RPMI8226 (cell line): ENCODE data around the gene GPR37L1.
A peak's percentile ranks its signal among the peaks of the same experiment; 100 is the strongest.
"Not testable (repeated sequence)": the region's sequence is repeated elsewhere in the genome, so short reads cannot be mapped to it uniquely, and the experiment has no call there.

ENCODE experiments used
- DNase-seq: peaks from one replicate; pipeline ENCODE4 v3.0.0-alpha.2; 2015

The GPR37L1 gene

DNA sequence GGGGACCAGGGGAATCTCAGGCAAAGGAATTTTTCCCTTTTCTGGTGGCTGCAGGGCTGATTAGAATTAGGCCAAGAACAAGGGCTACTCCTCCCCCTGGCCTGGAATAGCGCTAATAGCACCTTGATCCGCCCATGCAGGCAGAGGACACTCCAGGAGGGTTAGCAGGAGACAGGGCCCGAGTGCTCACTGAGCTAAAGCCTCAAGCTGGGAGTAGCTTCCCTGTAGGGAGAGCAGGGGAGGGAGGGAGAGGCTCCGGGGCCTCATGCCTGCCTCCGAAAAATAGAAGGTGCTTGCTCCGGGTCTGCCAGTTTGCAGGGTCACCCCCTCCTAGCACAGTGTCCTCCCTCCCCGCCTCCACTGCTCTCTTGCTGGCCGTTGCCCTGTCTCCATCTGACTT is 33.9 kb downstream of the GPR37L1 start:
- no peak for DNase-seq

DNA sequence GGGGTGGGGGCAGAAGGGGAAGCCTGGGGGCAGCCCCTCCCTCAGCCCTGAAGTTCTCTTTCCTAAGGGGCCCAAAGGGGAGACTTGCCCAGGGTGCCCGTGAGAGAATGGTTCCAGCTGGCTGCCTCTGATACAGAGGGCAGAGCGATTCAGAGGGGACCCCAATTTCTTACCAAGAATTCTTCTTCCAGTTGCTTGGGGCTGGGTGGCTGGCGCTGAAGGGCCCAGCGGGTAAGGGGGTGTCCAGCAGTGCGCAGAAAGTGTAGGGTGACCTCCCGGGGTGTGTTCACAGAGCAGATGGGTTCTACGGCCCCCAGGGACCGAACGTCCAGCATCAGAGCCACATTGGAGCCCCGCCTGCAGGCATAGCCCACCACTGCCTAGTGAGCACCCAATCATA is 35.2 kb downstream of the GPR37L1 start:
- DNase-seq = no peak

DNA sequence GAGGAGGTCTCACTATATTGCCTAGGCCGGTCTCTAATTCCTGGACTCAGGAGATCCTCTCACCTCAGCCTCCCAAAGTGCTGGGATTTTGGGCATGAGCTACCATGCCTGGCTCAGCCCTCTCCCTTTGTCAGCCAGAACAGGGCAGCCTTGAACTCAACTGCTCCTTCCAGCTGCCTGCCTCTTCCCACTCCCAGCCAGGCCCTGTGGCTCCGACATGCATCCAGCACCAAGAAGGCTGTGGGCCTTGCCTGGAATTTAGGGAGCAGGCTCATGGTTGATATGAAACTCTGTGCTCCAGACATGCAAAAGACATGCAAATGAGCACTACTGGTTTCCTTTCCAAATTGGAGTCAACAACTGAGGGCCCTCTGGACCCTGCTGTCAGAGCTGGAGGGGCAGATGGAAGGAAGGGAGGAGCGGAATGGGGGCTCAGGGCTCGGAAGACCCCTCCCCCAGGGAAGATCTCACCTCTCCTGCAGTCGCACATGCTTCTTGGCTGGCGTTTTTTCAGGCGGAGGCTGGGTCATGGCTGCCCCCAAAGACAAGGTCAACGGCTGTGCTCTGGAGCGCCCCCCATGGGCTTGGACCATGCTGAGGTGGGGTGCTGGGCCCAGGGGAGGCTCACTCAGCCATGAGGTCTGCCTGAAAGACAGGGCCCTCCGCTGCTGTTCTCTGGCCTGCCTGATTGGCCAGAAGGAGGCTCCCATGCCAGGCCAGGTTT is 36.3 kb downstream of the GPR37L1 start:
- DNase-seq = peak; percentile 78

- peak; percentile 81 for DNase-seq
Observed at GRCh38 chr1:202159534-202160371, 37.0 kb downstream of the GPR37L1 start.

DNA sequence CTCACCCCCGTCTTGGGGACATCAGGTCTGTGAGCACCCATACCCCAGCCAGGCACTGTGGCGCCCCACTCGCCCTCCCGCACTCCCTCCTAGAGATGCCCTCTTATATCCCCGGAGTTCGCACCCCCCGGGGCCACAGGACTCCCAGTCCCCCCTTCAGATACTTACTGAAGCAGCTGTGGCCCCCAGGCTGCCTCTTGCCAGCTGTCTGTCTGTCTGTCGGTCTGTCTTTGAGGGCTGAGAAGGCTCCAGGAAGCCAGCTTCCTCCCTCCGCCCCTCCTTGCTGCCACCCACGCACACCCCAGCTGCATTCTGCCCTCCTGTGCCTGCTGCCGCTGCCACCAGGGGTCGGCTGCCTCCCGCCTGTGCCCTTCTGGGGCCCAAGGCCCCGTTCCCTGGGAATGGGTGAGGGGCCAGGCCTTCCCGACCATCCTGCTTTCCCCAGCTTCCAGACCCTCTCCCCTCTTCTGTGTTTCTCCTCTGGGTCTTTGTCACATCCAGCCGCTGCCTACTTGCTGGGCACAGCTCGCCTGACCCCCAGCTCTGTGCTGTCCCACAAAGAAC is 37.7 kb downstream of the GPR37L1 start, which contains the start of gene PTPN7:
Gene PTPN7 (minus strand): TSS at position 226 of the 564 bp plus-strand sequence. CDS start 1,200 bp downstream, outside the sequence.
- DNase-seq = peak; percentile 90

- no peak for DNase-seq
Observed at GRCh38 chr1:202161151-202162046, 38.7 kb downstream of the GPR37L1 start.

DNA sequence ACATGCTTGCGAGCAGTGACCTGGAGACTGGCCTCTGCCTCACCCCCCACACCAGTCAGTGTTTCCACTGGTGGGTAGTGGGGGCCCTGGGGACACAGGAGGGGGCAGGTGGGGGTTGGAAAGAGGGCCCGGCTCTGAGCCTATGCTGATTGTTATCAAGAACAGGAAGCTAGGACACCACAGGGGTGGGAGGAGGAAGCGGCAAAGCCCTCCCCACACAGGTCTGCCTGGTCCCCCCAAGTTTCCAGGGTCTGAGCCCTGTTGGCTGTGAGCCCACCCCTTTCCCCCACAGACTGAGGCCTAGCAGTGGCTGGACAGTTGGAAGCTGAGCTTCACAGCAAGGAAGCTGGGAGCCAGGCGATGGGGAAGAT is 39.3 kb downstream of the GPR37L1 start:
- DNase-seq = no peak

GRCh38 chr1:202162418-202163280 is 39.9 kb downstream of the GPR37L1 start:
- DNase-seq = no peak

- no peak for DNase-seq
Observed at GRCh38 chr1:202163281-202164270, 40.9 kb downstream of the GPR37L1 start.

DNA sequence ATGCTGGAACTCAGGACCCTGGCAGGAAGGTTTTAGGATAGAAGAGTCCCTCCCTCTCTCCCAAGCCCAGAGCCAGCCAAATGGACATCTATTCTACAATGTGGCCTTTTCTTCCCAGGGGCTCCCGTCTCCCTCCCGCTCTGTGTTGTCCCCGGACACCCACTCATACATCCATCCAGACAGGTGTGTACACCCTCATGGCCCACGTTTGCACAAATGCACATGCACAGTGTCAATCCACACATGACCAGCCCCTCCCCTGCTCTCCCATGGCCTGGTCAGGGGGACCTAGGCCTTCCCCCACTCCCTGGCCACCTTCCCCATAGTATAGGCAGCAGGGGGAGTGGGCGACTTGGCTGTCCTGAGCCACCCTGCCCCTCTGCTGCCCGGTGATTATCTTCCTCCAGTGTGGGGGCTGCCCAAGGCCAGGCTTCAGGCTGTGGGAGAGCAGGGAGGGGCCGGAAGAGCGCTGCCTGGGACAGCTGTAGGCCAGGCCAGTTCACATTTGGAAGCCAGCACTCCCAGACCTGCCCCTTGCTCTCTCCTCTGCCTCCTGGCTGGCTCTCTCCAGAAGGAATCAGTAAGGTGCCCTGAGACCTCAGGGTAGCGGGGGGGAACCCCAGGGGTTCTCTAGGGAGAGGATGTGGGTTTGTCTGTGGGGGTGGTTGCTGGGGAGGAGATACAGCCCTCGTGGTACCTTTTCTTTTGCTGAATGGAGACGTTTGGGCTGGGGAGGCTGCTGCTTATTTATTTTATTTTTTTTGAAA is 41.7 kb downstream of the GPR37L1 start:
- DNase-seq = no peak

- no peak for DNase-seq
Observed at GRCh38 chr1:202165267-202165941, 42.7 kb downstream of the GPR37L1 start.

DNA sequence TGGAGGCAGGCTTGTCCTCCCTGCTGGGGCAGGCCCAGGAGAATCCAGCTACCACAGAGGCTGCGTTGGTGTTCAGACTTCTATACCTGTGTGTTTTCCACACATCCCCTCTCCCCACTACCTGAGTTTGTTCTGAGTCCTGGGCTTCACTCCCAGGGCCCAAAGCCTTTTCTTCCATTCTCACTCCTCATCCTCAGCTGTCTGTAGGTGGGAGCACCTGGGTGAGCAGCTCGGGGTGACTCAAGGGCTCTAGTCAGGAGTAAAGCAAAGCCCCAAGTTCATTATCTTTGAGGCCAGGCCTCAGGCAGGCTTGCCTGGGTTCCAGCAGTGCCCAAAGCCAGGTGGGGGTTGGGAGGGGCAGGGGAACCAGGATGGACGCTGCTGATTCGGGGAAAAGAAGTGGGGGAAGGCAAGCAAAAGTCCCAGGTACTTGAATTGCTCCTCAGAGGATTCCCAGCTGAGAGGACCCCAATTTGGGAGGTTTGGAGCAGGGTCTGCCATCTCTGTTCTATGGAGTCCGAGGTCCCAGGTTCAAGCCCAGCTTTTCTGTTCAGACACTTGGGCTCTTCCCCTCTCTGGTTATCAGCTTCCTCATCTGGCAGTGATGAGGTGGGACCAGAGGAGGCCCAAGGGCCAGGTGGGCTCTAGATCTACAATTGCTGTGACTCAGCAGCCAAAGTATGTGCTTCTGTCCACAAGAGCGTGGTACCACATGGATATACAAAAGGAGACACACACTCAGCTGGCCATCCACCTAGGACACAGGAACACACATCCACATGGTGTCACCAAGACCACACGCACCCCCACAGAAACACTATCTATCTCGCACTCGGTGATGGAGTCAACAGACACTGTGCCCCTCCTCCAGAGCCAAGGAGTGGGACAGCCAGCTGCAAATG is 43.5 kb downstream of the GPR37L1 start:
- no peak for DNase-seq

DNA sequence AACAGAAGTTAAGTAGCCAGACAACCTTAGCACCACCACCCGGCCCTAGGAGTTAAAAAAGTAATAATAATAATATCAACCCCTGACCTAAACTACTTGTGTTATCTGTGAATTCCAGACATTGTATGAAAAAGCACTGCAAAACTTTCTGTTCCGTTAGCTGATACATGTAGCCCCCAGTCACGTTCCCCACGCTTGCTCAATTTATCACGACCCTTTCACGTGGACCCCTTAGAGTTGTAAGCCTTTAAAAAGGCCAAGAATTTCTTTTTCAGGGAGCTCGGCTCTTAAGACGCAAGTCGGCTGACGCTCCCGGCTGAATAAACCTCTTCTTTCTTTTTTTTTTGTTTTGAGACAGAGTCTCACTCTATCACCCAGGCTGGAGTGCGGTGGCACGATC is 44.3 kb downstream of the GPR37L1 start:
- not testable (repeated sequence) for DNase-seq

- no peak for DNase-seq
Observed at GRCh38 chr1:202167708-202168415, 45.1 kb downstream of the GPR37L1 start.

DNA sequence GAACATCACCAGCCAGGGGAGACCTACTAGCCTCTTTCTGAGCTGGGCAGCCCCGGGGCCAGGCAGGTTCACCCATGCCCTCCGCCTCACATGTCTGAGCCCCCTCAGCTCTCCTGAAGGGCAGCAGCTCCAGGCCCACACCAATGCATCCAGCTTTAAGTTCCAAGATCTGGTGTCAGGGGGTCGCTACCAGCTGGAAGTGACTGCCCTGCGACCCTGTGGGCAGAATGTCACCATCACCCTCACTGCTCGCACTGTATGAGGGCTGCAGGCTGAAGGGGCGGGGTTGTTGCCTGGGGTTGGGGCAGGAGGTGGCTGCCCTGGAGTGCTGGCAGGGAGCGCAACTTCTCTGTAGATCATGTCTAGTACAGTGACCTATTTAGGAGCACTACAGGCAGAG is 46.1 kb downstream of the GPR37L1 start:
- no peak for DNase-seq

DNA sequence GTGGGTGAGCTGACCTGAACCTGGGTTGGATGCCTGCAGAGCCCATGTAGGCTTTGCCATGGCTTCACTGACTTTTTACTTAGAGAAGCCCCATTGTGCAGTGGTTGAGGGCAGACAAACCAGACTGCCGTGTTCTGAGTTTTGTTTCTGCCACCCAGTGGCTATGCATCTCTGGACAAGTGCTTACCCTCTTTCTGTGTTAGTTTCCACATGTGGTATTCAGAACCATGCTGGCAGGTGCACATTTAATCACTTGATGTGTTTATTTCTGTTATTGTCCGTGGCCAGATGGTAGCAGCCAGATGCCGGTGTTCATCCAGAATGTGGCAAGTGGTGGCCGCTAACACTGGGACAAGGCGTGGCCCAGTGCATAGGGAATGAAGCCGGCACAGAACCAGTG is 48.0 kb downstream of the GPR37L1 start:
- peak; percentile 29 for DNase-seq

- no peak for DNase-seq
Observed at GRCh38 chr1:202171292-202172014, 48.7 kb downstream of the GPR37L1 start.
